GM18520 (cell line): Measurements from ENCODE around the gene NCF4.

Experiments
- ATAC-seq: cut with Tn5 transposase; IDR thresholded peaks from one replicate; pipeline ENCODE4 v1.9.1; 2021; ENCODE audit not compliant: unreplicated experiment

The NCF4 gene

GRCh38 chr22:36860821-36861659 is at the start of gene NCF4:
Gene NCF4 (plus strand): TSS chr22:36861006. CDS start chr22:36861172, 166 bp downstream.
- ATAC-seq, result peak; percentile 62

- ATAC-seq, result no peak
These were observed 49.6 kb upstream of the NCF4 start for GRCh38 chr22:36811094-36811800.

GRCh38 chr22:36814801-36815200 is 46.0 kb upstream of the NCF4 start:
- ATAC-seq, result no peak

GRCh38 chr22:36815558-36816338 is 45.1 kb upstream of the NCF4 start:
- ATAC-seq, result no peak

- ATAC-seq, result no peak
These were observed 44.5 kb upstream of the NCF4 start for GRCh38 chr22:36816339-36816635.

- ATAC-seq, result no peak
These were observed 43.9 kb upstream of the NCF4 start, which contains the start of gene PVALB for GRCh38 chr22:36816636-36817524. Gene PVALB (minus strand): TSS chr22:36817035. CDS start chr22:36817005, 30 bp downstream.

- ATAC-seq, result no peak
These were observed 43.3 kb upstream of the NCF4 start for GRCh38 chr22:36817525-36817848.

- no peak for ATAC-seq
These were observed 42.7 kb upstream of the NCF4 start for GRCh38 chr22:36818010-36818642.

- ATAC-seq, result no peak
These were observed 41.7 kb upstream of the NCF4 start for GRCh38 chr22:36819112-36819511.

- no peak for ATAC-seq
These were observed 38.2 kb upstream of the NCF4 start for GRCh38 chr22:36822581-36822980.

GRCh38 chr22:36823186-36823839 is 37.5 kb upstream of the NCF4 start:
- no peak for ATAC-seq

GRCh38 chr22:36824655-36825054 is 36.2 kb upstream of the NCF4 start:
- ATAC-seq, result no peak

- no peak for ATAC-seq
These were observed 34.5 kb upstream of the NCF4 start for GRCh38 chr22:36826262-36826661.

GRCh38 chr22:36828815-36829214 is 32.0 kb upstream of the NCF4 start:
- no peak for ATAC-seq

- ATAC-seq, result no peak
These were observed 31.3 kb upstream of the NCF4 start for GRCh38 chr22:36829370-36830002.

GRCh38 chr22:36830601-36831000 is 30.2 kb upstream of the NCF4 start:
- ATAC-seq, result no peak

GRCh38 chr22:36831206-36831605 is 29.6 kb upstream of the NCF4 start:
- no peak for ATAC-seq

GRCh38 chr22:36831717-36832116 is 29.1 kb upstream of the NCF4 start:
- no peak for ATAC-seq

GRCh38 chr22:36833073-36833472 is 27.7 kb upstream of the NCF4 start:
- ATAC-seq, result no peak
